ENCODE measurements around the gene FBN3. TPM values are rescaled to one million over a fixed set of nuclear protein-coding genes. Genes with fewer than 3 reads are reported as not detected.
A peak's percentile ranks its signal among the peaks of the same experiment; 100 is the strongest.
"Not testable (repeated sequence)": the region's sequence is repeated elsewhere in the genome, so short reads cannot be mapped to it uniquely, and the experiment has no call there.

FBN3 gene
- total RNA-seq, 1 donor = not detected

DNA sequence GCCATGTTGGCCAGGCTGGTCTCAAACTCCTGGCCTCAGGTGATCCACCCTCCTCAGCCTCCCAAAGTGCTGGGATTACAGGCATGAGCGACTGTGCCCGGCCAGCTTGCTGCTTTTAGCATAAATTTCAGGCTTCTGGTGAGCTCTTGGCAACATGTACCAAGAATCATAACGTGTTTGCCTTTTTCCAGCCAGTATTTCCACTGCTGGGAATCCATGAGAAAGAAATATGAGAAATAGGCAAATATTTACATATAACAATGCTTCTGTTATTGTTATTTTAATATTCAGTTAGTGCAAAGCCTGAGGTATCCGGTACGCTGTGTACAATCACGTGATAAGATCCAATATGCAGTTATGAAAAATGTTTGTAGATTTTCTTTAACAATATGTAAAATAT lies 30.6 kb upstream of the FBN3 start:
- no peak overlapping the region for H3K4me3 ChIP-seq (ENCODE audit: low read depth, low read length)
- DNase-seq (ENCODE audit: low read depth) = no peak
- TF ChIP-seq, protein P1, sequence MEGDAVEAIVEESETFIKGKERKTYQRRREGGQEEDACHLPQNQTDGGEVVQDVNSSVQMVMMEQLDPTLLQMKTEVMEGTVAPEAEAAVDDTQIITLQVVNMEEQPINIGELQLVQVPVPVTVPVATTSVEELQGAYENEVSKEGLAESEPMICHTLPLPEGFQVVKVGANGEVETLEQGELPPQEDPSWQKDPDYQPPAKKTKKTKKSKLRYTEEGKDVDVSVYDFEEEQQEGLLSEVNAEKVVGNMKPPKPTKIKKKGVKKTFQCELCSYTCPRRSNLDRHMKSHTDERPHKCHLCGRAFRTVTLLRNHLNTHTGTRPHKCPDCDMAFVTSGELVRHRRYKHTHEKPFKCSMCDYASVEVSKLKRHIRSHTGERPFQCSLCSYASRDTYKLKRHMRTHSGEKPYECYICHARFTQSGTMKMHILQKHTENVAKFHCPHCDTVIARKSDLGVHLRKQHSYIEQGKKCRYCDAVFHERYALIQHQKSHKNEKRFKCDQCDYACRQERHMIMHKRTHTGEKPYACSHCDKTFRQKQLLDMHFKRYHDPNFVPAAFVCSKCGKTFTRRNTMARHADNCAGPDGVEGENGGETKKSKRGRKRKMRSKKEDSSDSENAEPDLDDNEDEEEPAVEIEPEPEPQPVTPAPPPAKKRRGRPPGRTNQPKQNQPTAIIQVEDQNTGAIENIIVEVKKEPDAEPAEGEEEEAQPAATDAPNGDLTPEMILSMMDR (IDR thresholded peaks at IDR 0.05; ENCODE audit: insufficient read depth, low read length) = no peak

DNA sequence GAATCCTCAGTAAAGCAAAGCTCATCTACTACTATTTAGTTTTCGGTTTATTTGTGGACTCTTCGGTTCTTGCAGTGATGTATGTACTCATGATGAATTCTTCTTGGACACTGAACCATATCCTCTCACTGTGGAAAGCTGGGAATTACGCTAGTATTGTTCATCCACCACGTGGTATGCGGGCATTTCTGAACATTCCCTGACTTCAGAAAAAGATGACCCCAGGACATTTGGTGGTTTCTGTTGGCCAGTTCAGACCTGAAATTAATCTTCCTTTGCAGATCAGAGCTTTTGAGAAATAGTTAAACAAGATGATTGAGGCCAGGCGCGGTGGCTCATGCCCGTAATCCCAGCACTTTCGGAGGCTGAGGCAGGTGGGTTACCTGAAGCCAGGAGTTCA lies 25.3 kb upstream of the FBN3 start:
- DNase-seq (ENCODE audit: low read depth) = no peak
- TF ChIP-seq, protein P1 (IDR thresholded peaks at IDR 0.05; ENCODE audit: insufficient read depth, low read length) = no peak
- no peak overlapping the region for H3K4me3 ChIP-seq (ENCODE audit: low read depth, low read length)

DNA sequence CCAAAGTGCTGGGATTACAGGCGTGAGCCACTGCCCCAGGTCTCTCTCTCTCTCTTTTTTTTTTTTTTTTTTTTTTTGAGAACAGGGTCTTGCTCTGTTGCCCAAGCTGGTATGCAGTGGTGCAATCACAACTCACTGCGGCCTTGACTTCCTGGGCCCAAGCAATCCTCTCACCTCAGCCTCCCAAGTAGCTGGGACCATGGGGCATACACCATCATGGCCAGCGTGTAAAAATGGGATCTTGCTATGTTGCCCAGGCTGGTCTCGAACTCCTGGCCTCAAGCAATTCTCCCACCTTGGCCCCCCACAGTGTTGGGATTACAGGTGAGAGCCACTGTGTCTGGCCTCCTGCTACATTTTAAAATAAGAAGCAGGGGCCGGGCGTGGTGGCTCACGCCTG lies 19.1 kb upstream of the FBN3 start:
- no peak overlapping the region for H3K4me3 ChIP-seq (ENCODE audit: low read depth, low read length)
- no peak for DNase-seq (ENCODE audit: low read depth)
- TF ChIP-seq, protein P1 (IDR thresholded peaks at IDR 0.05; ENCODE audit: insufficient read depth, low read length) = no peak

DNA sequence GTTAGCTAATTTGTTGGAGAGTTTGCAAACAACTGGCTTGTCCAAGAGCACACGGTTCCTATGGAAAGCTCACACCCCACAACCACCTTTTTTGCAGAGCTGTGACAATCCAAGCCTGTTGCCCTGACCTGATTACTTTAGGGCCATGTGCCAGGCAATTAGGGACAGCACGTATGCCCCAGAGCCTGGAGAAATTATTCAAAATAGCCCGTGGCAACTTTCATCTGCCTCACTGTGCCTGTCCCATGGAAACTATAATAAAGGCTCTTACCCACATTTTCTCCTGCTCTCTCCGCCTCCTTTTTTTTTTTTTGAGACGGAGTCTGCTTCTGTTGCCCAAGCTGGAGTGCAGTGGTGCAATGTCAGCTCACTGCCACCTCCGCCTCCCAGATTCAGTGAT lies 18.6 kb upstream of the FBN3 start:
- TF ChIP-seq, protein P1 (IDR thresholded peaks at IDR 0.05; ENCODE audit: insufficient read depth, low read length) = no peak
- no peak overlapping the region for H3K4me3 ChIP-seq (ENCODE audit: low read depth, low read length)
- DNase-seq (ENCODE audit: low read depth) = no peak

DNA sequence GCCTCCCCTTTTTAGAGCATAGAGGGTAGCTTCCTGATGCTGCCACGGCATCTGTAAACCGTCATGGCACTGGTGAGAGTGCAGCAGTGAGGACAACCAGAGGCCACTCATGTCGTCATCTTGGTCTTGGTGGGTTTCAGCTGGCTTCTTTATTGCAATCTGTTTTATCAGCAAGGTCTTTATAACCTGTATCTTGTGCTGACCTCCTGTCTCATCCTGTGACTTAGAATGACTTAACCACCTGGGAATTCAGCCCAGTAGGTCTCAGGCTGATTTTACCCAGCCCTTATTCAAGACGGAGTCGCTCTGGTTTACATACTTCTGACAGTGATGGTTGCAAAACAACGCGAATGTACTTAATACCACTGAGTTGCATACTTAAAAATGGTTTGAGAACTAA lies 14.4 kb upstream of the FBN3 start:
- TF ChIP-seq, protein P1 (IDR thresholded peaks at IDR 0.05; ENCODE audit: insufficient read depth, low read length) = no peak
- no peak for DNase-seq (ENCODE audit: low read depth)

GRCh38 chr19:8161135-8161646 lies 11.8 kb upstream of the FBN3 start:
- TF ChIP-seq, protein P1 (IDR thresholded peaks at IDR 0.05; ENCODE audit: insufficient read depth, low read length) = no peak

More for the DNA sequence above, 14.4 kb upstream of the FBN3 start:
- no peak overlapping the region for H3K4me3 ChIP-seq (ENCODE audit: low read depth, low read length)

DNA sequence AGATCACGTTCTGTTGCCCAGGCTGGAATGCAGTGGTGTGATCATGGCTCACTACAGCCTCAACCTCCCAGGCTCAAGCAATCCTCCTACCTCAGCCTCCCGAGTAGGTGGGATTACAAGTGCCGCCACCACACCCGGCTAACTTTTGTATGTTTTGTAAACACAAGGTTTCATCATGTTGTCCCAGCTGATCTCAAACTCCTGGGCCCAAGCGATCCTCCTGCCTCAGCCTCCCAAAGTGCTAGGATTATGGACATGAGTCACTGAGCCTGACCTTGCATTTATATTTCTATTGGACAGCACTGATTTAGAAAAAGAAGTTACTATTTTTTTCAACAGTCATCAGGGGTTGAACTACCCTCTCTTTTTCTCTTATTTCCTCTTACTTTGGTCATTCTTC lies 9.9 kb upstream of the FBN3 start:
- H3K4me3 ChIP-seq (ENCODE audit: low read depth, low read length); DNase-seq (ENCODE audit: low read depth): not testable (repeated sequence)

More at GRCh38 chr19:8161135-8161646, 11.8 kb upstream of the FBN3 start:
- no peak overlapping the region for H3K4me3 ChIP-seq (ENCODE audit: low read depth, low read length)
- DNase-seq (ENCODE audit: low read depth) = peak; percentile 7
